GM18870 (cell line): Measurements from ENCODE around the gene PUSL1.

Experiments used
- ATAC-seq: cut with Tn5 transposase; IDR thresholded peaks from one replicate; pipeline ENCODE4 v1.9.1; 2021; ENCODE audit warnings: moderate library complexity; ENCODE audit not compliant: unreplicated experiment

PUSL1 gene

DNA sequence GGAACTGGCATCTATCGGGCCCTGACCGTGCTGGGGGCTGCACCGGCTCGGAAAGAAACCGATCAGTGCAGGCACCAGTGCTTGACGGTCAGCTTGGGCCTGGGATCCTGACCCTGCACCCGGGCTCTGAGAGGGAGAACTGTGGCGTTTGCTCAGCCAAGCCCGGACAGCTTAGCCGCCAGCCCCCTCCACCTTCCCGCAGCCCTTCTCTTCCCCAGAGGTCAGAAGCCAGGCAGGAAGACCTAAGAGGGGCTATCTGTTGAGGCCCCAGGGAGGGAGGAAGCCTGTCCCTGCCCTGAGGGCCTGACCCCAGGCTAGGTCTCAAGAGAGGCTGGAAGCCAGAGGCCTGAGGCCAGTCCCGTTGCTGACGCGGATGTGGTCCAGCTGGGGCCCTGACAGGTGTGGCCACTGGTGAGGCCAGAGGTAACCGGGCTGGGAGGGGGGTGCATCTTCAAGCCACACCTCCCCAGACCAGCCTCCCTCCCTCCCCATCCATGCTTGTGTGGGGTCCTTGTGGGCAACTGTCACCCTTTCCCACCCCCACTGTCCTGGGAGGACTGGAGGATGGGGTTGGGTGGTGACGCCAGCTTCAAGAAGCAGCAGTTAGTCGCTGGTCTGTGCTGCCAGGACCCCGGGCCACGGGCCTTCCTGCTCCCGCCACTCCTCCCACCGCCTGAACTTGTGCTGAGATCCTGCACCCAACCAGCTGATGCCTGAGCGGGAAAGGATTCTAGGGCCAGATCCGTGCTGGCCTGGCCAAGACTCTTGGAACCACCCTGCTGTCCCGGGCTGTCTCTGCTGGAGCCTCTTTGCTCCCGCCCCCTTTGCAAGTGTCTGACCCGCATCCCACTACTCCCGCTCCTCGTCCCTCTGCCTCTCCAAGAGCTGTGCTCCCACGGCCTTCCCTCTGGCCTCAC is 43.4 kb downstream of the PUSL1 start:
- ATAC-seq = no peak

DNA sequence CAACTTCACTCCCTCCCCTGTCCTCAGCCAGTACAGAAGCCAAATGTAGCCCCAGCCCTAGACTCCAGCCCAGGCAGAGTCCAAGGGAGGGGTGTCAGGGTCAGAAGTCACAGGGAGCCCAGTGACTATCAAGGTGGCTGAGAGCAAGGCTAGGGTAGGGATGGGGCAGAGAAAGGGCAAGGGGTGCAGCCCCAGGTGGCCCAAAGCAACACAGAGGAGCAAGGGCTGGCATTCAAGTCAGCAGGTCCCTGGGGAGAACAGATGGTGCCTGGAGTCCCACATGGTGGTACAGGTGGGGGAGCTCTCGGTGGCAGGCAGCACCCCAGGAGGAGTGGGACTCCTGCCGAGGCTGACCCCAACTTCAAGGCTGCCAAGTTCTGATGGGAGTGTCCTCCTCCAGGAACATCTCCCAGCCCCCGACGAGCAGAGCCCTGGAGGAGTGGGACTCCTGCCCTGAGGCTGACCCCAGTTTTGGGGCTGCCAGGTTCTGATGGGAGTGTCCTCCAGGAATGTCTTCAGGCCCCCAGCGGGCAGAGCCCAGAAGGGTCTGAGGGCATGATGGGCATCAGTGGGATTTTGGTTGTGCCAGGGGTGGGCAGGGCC is 44.5 kb downstream of the PUSL1 start:
- no peak for ATAC-seq

DNA sequence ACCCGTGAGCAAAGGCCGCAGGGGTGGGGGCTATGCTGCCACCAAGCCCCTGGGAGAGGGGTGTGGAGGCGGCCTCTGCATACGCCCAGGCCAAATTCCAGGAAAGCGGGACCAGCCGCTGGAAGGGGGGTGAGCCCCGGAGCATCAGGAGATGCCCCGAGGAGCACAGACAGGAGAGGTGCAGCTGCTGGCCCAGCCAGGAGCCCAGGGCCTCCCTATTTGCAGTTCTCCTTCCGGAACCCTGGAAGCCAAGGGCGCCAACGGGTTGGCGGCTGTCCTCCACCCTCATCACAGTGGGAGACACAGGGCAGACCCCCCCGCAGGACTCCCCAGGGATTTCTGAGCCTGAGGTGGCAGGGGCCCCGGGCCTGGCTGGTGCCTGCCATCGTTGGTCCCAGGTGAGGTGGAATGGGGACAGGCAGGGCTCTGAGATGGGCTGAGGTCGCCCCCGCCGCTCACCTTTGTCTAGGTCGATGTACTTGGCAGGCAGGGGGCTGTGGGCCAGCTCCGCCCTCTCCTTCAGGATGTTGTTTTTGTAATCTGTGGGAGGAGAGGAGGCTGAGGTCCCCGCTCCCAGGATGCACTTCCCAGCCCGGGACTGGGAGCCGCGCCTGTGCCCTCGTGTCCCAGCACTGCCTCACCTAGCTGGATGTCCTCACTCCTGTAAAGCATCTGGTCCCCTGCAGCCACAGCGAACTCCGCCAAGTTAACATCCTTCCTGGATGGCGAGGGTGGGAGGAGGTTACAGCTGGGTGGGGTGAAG is 45.2 kb downstream of the PUSL1 start:
- ATAC-seq = no peak

GRCh38 chr1:1354271-1355247 is 46.2 kb downstream of the PUSL1 start:
- ATAC-seq = no peak

GRCh38 chr1:1355416-1355815 is 47.0 kb downstream of the PUSL1 start:
- no peak for ATAC-seq

DNA sequence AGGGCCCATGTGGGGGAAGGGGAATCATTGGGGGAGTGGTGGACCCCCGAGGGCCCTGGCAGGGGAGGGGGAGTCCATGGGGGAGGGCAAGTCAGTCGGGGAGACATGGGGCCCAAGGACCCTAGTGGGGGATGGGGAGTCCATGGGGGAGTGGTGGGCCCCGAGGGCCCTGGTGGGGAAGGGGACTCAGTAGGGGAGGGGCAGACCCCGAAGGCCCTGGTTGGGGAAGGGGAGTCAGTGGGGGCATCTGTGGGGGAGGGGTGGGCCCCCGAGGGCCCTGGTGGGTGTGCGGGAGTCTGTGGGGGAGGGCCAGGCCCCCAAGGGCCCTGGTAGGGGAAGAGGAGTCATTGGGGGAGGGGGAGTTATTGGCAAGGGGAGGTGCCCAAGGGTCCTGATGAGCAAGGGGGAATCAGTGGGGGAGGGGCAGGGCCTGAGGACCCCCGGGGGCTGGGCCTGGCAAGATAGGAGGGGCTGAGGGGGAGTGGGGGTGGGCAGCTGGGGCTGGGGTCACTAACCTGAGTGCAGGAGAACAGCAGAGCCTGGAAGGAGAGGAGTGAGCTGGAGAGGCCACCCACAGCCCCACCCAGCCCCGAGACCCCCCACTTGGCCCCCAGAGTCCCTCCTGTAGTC is 47.9 kb downstream of the PUSL1 start:
- no peak for ATAC-seq

DNA sequence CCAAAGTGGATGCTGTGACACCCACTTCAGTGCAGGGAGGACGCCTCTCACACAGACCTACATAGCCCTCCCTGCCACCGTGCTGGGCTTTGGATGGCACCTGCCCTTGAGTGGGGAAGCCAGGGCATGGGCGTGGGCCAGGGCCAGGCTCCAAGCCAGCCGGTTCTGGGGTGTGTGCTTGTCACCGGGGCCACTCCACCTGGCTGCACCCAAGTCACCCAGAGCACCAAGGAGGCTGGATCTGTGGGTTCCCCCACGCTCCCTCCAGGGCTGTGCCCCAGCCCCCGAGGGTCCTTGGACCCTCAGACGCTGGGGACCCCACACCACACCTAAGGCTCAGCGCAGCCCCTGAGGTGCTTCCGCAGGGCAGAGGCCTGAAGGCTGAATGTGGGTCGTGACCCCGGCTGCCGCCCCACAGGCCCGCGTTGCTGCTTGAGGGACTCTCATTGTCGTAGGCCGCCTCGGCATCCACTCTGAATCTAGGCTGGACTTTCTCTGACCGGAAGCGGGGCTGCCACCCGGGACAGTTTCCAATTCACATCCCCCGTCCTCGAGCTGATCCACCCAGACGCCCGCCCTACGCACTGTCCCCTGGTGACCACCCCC is 48.5 kb downstream of the PUSL1 start:
- no peak for ATAC-seq

- ATAC-seq = no peak
These were observed 49.6 kb downstream of the PUSL1 start for GRCh38 chr1:1357871-1358432.

GRCh38 chr1:1358433-1359271 is 50.3 kb downstream of the PUSL1 start, which contains the start of gene MXRA8:
TSS of gene MXRA8 (minus strand) at chr1:1358555. CDS start at chr1:1358504, 51 bp downstream.
- no peak for ATAC-seq

DNA sequence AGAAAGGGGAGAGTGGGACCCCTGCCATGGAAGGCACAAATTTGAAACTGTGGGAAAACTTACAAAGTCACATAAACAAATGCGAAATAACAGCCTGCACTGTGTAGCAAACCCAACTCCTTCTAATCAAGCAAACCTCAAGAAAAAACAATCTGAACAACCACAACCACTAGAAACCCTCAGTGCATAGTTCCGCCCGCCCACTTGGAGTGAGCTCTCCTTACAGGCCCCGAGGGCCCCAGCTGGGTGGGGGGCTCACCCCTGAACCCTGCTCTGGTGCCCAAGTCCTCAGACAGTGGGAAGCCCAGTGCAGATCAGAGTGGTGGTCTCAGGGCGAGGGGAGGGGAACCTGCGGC is 50.9 kb downstream of the PUSL1 start:
- no peak for ATAC-seq

- no peak for ATAC-seq
These were observed 51.5 kb downstream of the PUSL1 start for GRCh38 chr1:1359664-1360468.

- no peak for ATAC-seq
These were observed 52.2 kb downstream of the PUSL1 start for GRCh38 chr1:1360506-1361169.
